Central memory CD8-positive, alpha-beta T cell (primary cell): ENCODE data around the gene CDK5RAP2.

ENCODE experiments used
- ATAC-seq: fragments of 150-1000 bp; cut with Tn5 transposase; replicated peaks from 2 replicates; pipeline ENCODE4 v1.10.0; 2022; ENCODE audit warnings: mild to moderate bottlenecking, moderate FRiP score, moderate number of reproducible peaks; ENCODE audit not compliant: poor library complexity, severe bottlenecking; ENCODE audit errors: extremely low read depth
- DNase-seq, 2 donors: peaks; one replicate each; pipeline ENCODE4 v3.0.0; 2021; ENCODE audit warnings: low spot score in 2 of 2
- H3K27ac Mint-ChIP-seq: one replicate; pipeline ENCODE4 v1.8.0; 2022; ENCODE audit warnings: low read depth, mild to moderate bottlenecking, moderate library complexity, mixed read lengths
- H3K27me3 Mint-ChIP-seq: one replicate; pipeline ENCODE4 v1.8.0; 2022; ENCODE audit warnings: mixed read lengths
- H3K36me3 Mint-ChIP-seq: one replicate; pipeline ENCODE4 v1.8.0; 2022; ENCODE audit warnings: mild to moderate bottlenecking, moderate library complexity, mixed read lengths; ENCODE audit not compliant: insufficient read depth
- H3K4me1 Mint-ChIP-seq: one replicate; pipeline ENCODE4 v1.8.0; 2022; ENCODE audit warnings: mixed read lengths
- H3K4me3 Mint-ChIP-seq: one replicate; pipeline ENCODE4 v1.8.0; 2022; ENCODE audit warnings: mild to moderate bottlenecking, moderate library complexity, mixed read lengths
- H3K9me3 Mint-ChIP-seq: one replicate; pipeline ENCODE4 v1.8.0; 2022; ENCODE audit warnings: mixed read lengths

CDK5RAP2 gene

GRCh38 chr9:120432600-120432999, 147.4 kb downstream of the CDK5RAP2 start:
- no peaks in the 10 kb centered on the region for H3K27me3 Mint-ChIP-seq
- H3K4me1 Mint-ChIP-seq: peaks cover 16% of the 10 kb centered on the region
- no peaks in the 10 kb centered on the region for H3K9me3 Mint-ChIP-seq
- ATAC-seq: no peak
- DNase-seq: no peak
- peak overlapping the region; percentile 36 for H3K27ac Mint-ChIP-seq
- no peak overlapping the region for H3K4me3 Mint-ChIP-seq
- H3K36me3 Mint-ChIP-seq: peaks cover 18% of the 10 kb centered on the region

- Mint-ChIP-seq H3K27me3 (no peaks in the 10 kb centered on the region), H3K4me1 (peaks cover 16% of the 10 kb centered on the region), H3K36me3 (peaks cover 14% of the 10 kb centered on the region), H3K4me3 (no peak overlapping the region), H3K27ac (no peak overlapping the region), H3K9me3 (no peaks in the 10 kb centered on the region)
- ATAC-seq (no peak), DNase-seq (no peak)
These were observed 148.7 kb downstream of the CDK5RAP2 start for GRCh38 chr9:120431268-120431667.

GRCh38 chr9:120424248-120424647, 155.7 kb downstream of the CDK5RAP2 start:
- peaks cover 15% of the 10 kb centered on the region for H3K4me1 Mint-ChIP-seq
- H3K36me3 Mint-ChIP-seq: peaks cover 14% of the 10 kb centered on the region
- H3K9me3 Mint-ChIP-seq: no peaks in the 10 kb centered on the region
- H3K27me3 Mint-ChIP-seq: no peaks in the 10 kb centered on the region
- H3K27ac Mint-ChIP-seq: no peak overlapping the region
- ATAC-seq (no peak), DNase-seq (no peak)
- no peak overlapping the region for H3K4me3 Mint-ChIP-seq

GRCh38 chr9:120423812-120424211, 156.2 kb downstream of the CDK5RAP2 start:
- ATAC-seq: no peak
- Mint-ChIP-seq H3K4me1 (peaks cover 15% of the 10 kb centered on the region), H3K9me3 (no peaks in the 10 kb centered on the region), H3K4me3 (no peak overlapping the region), H3K36me3 (peaks cover 15% of the 10 kb centered on the region), H3K27ac (no peak overlapping the region), H3K27me3 (no peaks in the 10 kb centered on the region)
- DNase-seq: no peak

GRCh38 chr9:120421977-120422376, 158.0 kb downstream of the CDK5RAP2 start:
- DNase-seq (no peak), ATAC-seq (no peak)
- no peak overlapping the region for H3K4me3 Mint-ChIP-seq
- no peaks in the 10 kb centered on the region for H3K27me3 Mint-ChIP-seq
- peaks cover 22% of the 10 kb centered on the region for H3K36me3 Mint-ChIP-seq
- no peaks in the 10 kb centered on the region for H3K9me3 Mint-ChIP-seq
- H3K27ac Mint-ChIP-seq: no peak overlapping the region
- peaks cover 16% of the 10 kb centered on the region for H3K4me1 Mint-ChIP-seq

- Mint-ChIP-seq H3K27ac (no peak overlapping the region), H3K9me3 (no peaks in the 10 kb centered on the region), H3K27me3 (no peaks in the 10 kb centered on the region), H3K4me1 (peaks cover 12% of the 10 kb centered on the region), H3K36me3 (peaks cover 20% of the 10 kb centered on the region), H3K4me3 (no peak overlapping the region)
- DNase-seq (no peak), ATAC-seq (no peak)
These were observed 161.7 kb downstream of the CDK5RAP2 start for GRCh38 chr9:120418315-120418714.

- Mint-ChIP-seq H3K4me1 (peaks cover 7% of the 10 kb centered on the region), H3K9me3 (no peaks in the 10 kb centered on the region), H3K27ac (peak overlapping the region; percentile 1), H3K4me3 (no peak overlapping the region), H3K36me3 (peaks cover 18% of the 10 kb centered on the region), H3K27me3 (no peaks in the 10 kb centered on the region)
- DNase-seq (no peak), ATAC-seq (no peak)
These were observed 163.1 kb downstream of the CDK5RAP2 start for GRCh38 chr9:120416781-120417427.

- Mint-ChIP-seq H3K36me3 (peaks cover 38% of the 10 kb centered on the region), H3K9me3 (no peaks in the 10 kb centered on the region), H3K4me3 (no peak overlapping the region), H3K27ac (no peak overlapping the region), H3K4me1 (peaks cover 12% of the 10 kb centered on the region), H3K27me3 (no peaks in the 10 kb centered on the region)
- DNase-seq: no peak
- ATAC-seq: no peak
These were observed 166.6 kb downstream of the CDK5RAP2 start for GRCh38 chr9:120413121-120414048.

- Mint-ChIP-seq H3K36me3 (peaks cover 43% of the 10 kb centered on the region), H3K27ac (peak overlapping the region; percentile 26), H3K4me1 (peaks cover 12% of the 10 kb centered on the region), H3K27me3 (no peaks in the 10 kb centered on the region), H3K4me3 (no peak overlapping the region), H3K9me3 (no peaks in the 10 kb centered on the region)
- ATAC-seq (no peak), DNase-seq (no peak)
These were observed 167.5 kb downstream of the CDK5RAP2 start for GRCh38 chr9:120412425-120412951.

- Mint-ChIP-seq H3K27ac (peak overlapping the region; percentile 26), H3K36me3 (peaks cover 45% of the 10 kb centered on the region), H3K27me3 (no peaks in the 10 kb centered on the region), H3K4me1 (peaks cover 7% of the 10 kb centered on the region), H3K9me3 (no peaks in the 10 kb centered on the region), H3K4me3 (no peak overlapping the region)
- DNase-seq (no peak), ATAC-seq (no peak)
These were observed 168.0 kb downstream of the CDK5RAP2 start for GRCh38 chr9:120411862-120412424.

- ATAC-seq: no peak
- Mint-ChIP-seq H3K4me1 (peaks cover 6% of the 10 kb centered on the region), H3K4me3 (no peak overlapping the region), H3K27ac (no peak overlapping the region), H3K27me3 (no peaks in the 10 kb centered on the region), H3K36me3 (peaks cover 47% of the 10 kb centered on the region), H3K9me3 (no peaks in the 10 kb centered on the region)
- DNase-seq: no peak
These were observed 169.0 kb downstream of the CDK5RAP2 start for GRCh38 chr9:120410925-120411501.

- no peak for ATAC-seq
- H3K4me3 Mint-ChIP-seq: no peak overlapping the region
- H3K4me1 Mint-ChIP-seq: peaks cover 6% of the 10 kb centered on the region
- peaks cover 53% of the 10 kb centered on the region for H3K36me3 Mint-ChIP-seq
- H3K9me3 Mint-ChIP-seq: no peaks in the 10 kb centered on the region
- H3K27ac Mint-ChIP-seq: peak overlapping the region; percentile 4
- H3K27me3 Mint-ChIP-seq: no peaks in the 10 kb centered on the region
- DNase-seq: no peak
These were observed 171.2 kb downstream of the CDK5RAP2 start for GRCh38 chr9:120408680-120409258.
